GM13977 (cell line): ENCODE results near the gene CFAP20.

Source experiments
- DNase-seq: peaks from one replicate; pipeline ENCODE4 v3.0.0; 2012; ENCODE audit warnings: low spot score
- CTCF ChIP-seq: IDR thresholded peaks from 2 replicates; pipeline ENCODE4 v1.5.1; 2012; ENCODE audit warnings: mild to moderate bottlenecking, control low read depth; ENCODE audit not compliant: insufficient read depth; ENCODE audit errors: extremely low read depth, missing control alignments
- in situ Hi-C: fragments of 300-500 bp; cut with MboI; formaldehyde crosslinking; loops from one replicate; pipeline ENCODE4 v1.12.0; 2022; ENCODE audit warnings: low sequenced_read_pairs, low pct_unique_long_range_greater_than_20kb, mixed read lengths, inconsistent platforms; ENCODE audit not compliant: unreplicated experiment

Gene CFAP20

GRCh38 chr16:58120234-58120633, 8.9 kb downstream of the CFAP20 start:
- no peak for DNase-seq
- in situ Hi-C loops: no loop called here
- no peak for TF ChIP-seq CTCF

GRCh38 chr16:58119509-58119845, 9.7 kb downstream of the CFAP20 start:
- in situ Hi-C loops: no loop called here
- DNase-seq: no peak
- TF ChIP-seq CTCF: no peak

- no peak for DNase-seq
- in situ Hi-C loops: no loop called here
- TF ChIP-seq CTCF: no peak
These were observed 10.2 kb downstream of the CFAP20 start for GRCh38 chr16:58118801-58119508.

GRCh38 chr16:58116529-58116928, 12.7 kb downstream of the CFAP20 start:
- in situ Hi-C loops: no loop called here
- TF ChIP-seq CTCF: no peak
- no peak for DNase-seq

- DNase-seq: no peak
These were observed 13.1 kb downstream of the CFAP20 start for GRCh38 chr16:58116081-58116480.

More at GRCh38 chr16:58116081-58116480, 13.1 kb downstream of the CFAP20 start:
- in situ Hi-C loops: no loop called here
- no peak for TF ChIP-seq CTCF
